Mesenchymal stem cell (in vitro differentiated cells and primary cell): ENCODE data around the gene GCK.
A peak's percentile ranks its signal among the peaks of the same experiment; 100 is the strongest.

ENCODE experiments used
- DNase-seq: peaks from one replicate; pipeline ENCODE4 v3.0.0-alpha.2; 2013
- H2AFZ ChIP-seq: one replicate; pipeline ENCODE4 v1.6.1; 2013; ENCODE audit warnings: low read depth, mild to moderate bottlenecking, control low read depth, inconsistent platforms, low read length, moderate library complexity
- H2AK5ac ChIP-seq: 2 replicates; pipeline ENCODE4 v1.6.1; 2013; ENCODE audit warnings: low read length, moderate library complexity, mild to moderate bottlenecking, inconsistent platforms; ENCODE audit not compliant: severe bottlenecking
- H2BK120ac ChIP-seq: one replicate; pipeline ENCODE4 v1.6.1; 2013; ENCODE audit warnings: low read depth, mild to moderate bottlenecking, inconsistent platforms, low read length, moderate library complexity
- H2BK12ac ChIP-seq, 2 experiments: one replicate each; pipeline ENCODE4 v1.6.1; 2013; ENCODE audit warnings: inconsistent platforms in 2 of 2, low read length in 2 of 2, mild to moderate bottlenecking in 2 of 2, moderate library complexity in 2 of 2, control low read depth in 1 of 2
- H2BK15ac ChIP-seq: one replicate; pipeline ENCODE4 v1.6.1; 2013; ENCODE audit warnings: mild to moderate bottlenecking, low read depth, inconsistent platforms; ENCODE audit not compliant: poor library complexity, severe bottlenecking
- H2BK5ac ChIP-seq: 2 replicates; pipeline ENCODE4 v1.6.1; 2013; ENCODE audit warnings: low read depth, mild to moderate bottlenecking, low read length, control low read depth, inconsistent platforms; ENCODE audit not compliant: poor library complexity, severe bottlenecking
- H3K14ac ChIP-seq, 2 experiments: one replicate each; pipeline ENCODE4 v1.6.1; 2013; ENCODE audit warnings: inconsistent platforms in 2 of 2, low read length in 2 of 2, control low read depth in 1 of 2, mild to moderate bottlenecking in 1 of 2, moderate library complexity in 1 of 2
- H3K18ac ChIP-seq, 2 experiments: one replicate each; pipeline ENCODE4 v1.6.1; 2013; ENCODE audit warnings: inconsistent platforms in 2 of 2, low read length in 2 of 2, control low read depth in 1 of 2, low read depth in 1 of 2, mild to moderate bottlenecking in 1 of 2
- H3K23ac ChIP-seq, 2 experiments: one replicate each; pipeline ENCODE4 v1.6.1; 2013; ENCODE audit warnings: inconsistent platforms in 2 of 2, low read length in 2 of 2, mild to moderate bottlenecking in 2 of 2, moderate library complexity in 2 of 2, control low read depth in 1 of 2
- H3K27ac ChIP-seq: 2 replicates; pipeline ENCODE4 v1.5.1; 2013; ENCODE audit warnings: mild to moderate bottlenecking, moderate library complexity, low read length, control low read depth, inconsistent platforms; ENCODE audit not compliant: poor library complexity, severe bottlenecking
- H3K27me3 ChIP-seq, 2 experiments: 2 replicates each; pipeline versions ENCODE4 v1.6.1 to v1.7.0; 2013; ENCODE audit warnings: low read length in 2 of 2, mild to moderate bottlenecking in 2 of 2, moderate library complexity in 2 of 2, control low read depth in 1 of 2, inconsistent platforms in 1 of 2; ENCODE audit not compliant: control insufficient read depth in 1 of 2, insufficient read depth in 1 of 2
- H3K36me3 ChIP-seq, 2 experiments: 2 replicates each; pipeline versions ENCODE4 v1.6.1 to v1.7.0; 2013; ENCODE audit warnings: low read length in 2 of 2, control low read depth in 1 of 2, inconsistent platforms in 1 of 2, low read depth in 1 of 2, mild to moderate bottlenecking in 1 of 2; ENCODE audit not compliant: insufficient read depth in 2 of 2, control insufficient read depth in 1 of 2
- H3K4ac ChIP-seq, 2 experiments: one replicate each; pipeline ENCODE4 v1.6.1; 2013; ENCODE audit warnings: inconsistent platforms in 2 of 2, low read length in 2 of 2, mild to moderate bottlenecking in 2 of 2, moderate library complexity in 2 of 2, control low read depth in 1 of 2, low read depth in 1 of 2
- H3K4me1 ChIP-seq: 2 replicates; pipeline ENCODE4 v1.6.1; 2013; ENCODE audit warnings: low read depth, low read length, control low read depth; ENCODE audit not compliant: control insufficient read depth, insufficient read depth
- H3K4me2 ChIP-seq: 2 replicates; pipeline ENCODE4 v1.6.1; 2013; ENCODE audit warnings: low read length, mild to moderate bottlenecking, inconsistent platforms; ENCODE audit not compliant: poor library complexity, severe bottlenecking
- H3K4me3 ChIP-seq, 2 experiments: 2 replicates each; pipeline versions ENCODE4 v1.5.1 to v1.7.0; 2013; ENCODE audit warnings: low read length in 2 of 2, mild to moderate bottlenecking in 2 of 2, control low read depth in 1 of 2, low read depth in 1 of 2; ENCODE audit not compliant: insufficient read depth in 1 of 2
- H3K79me1 ChIP-seq: replicated peaks from 2 replicates; pipeline ENCODE4 v1.6.1; 2013; ENCODE audit warnings: mild to moderate bottlenecking, control low read depth, low read length, inconsistent platforms; ENCODE audit not compliant: poor library complexity, severe bottlenecking
- H3K9ac ChIP-seq: 2 replicates; pipeline ENCODE4 v1.7.0; 2013; ENCODE audit warnings: mild to moderate bottlenecking, low read length, moderate library complexity
- H3K9me3 ChIP-seq: 2 replicates; pipeline ENCODE4 v1.7.0; 2013; ENCODE audit warnings: mild to moderate bottlenecking, low read length; ENCODE audit not compliant: control insufficient read depth
- H4K8ac ChIP-seq: one replicate; pipeline ENCODE4 v1.6.1; 2013; ENCODE audit warnings: inconsistent platforms, mild to moderate bottlenecking, low read length, moderate library complexity
- H4K91ac ChIP-seq: one replicate; pipeline ENCODE4 v1.6.1; 2013; ENCODE audit warnings: mild to moderate bottlenecking, low read length, inconsistent platforms
- WGBS: methylation state at CpG from one replicate; pipeline ENCODE4 v1.1.7; 2013; ENCODE audit warnings: mixed read lengths; 5-methylcytosine and 5-hydroxymethylcytosine counted together

The GCK gene

GRCh38 chr7:44141221-44141850 lies 47.9 kb downstream of the GCK start, which contains the start of gene MYL7:
Gene MYL7, minus strand, starts transcription at chr7:44141332. Its CDS starts 27 bp downstream, at chr7:44141305.
- H3K36me3 ChIP-seq, result no peaks in the 10 kb centered on the region

GRCh38 chr7:44140341-44140740 lies 48.9 kb downstream of the GCK start:
- Histone ChIP-seq H3K9me3 (no peaks in the 10 kb centered on the region), H3K18ac (no peak overlapping the region), H3K4me2 (no peak overlapping the region), H3K14ac (peak overlapping the region in 1 of 2 experiments; percentile 48), H3K4ac (no peak overlapping the region), H3K36me3 (no peaks in the 10 kb centered on the region), H4K8ac (no peak overlapping the region), H2BK120ac (no peak overlapping the region), H2AK5ac (no peak overlapping the region), H2BK15ac (peak overlapping the region; percentile 41), H2BK12ac (no peak overlapping the region), H2AFZ (no peak overlapping the region), H3K79me1 (no peaks in the 10 kb centered on the region), H3K4me1 (peaks cover 4% of the 10 kb centered on the region), H3K4me3 (no peak overlapping the region), H4K91ac (no peak overlapping the region), H2BK5ac (no peak overlapping the region), H3K23ac (no peak overlapping the region), H3K27me3 (peaks cover 12 to 18% of the 10 kb centered on the region in 2 experiments), H3K27ac (no peak overlapping the region), H3K9ac (no peak overlapping the region)
- WGBS, result 83% methylated on average over 9 of the region's 10 CpGs
- no peak for DNase-seq

More at GRCh38 chr7:44141221-44141850, 47.9 kb downstream of the GCK start, which contains the start of gene MYL7:
- Histone ChIP-seq H3K9ac (no peak within 1 kb of the TSS), H3K4ac (no peak within 1 kb of the TSS), H3K27ac (no peak within 1 kb of the TSS), H4K8ac (no peak within 1 kb of the TSS), H3K18ac (no peak within 1 kb of the TSS), H3K4me3 (no peak within 1 kb of the TSS), H3K4me1 (peaks cover 13% of the 10 kb centered on the region), H3K14ac (peak within 1 kb of the TSS in 1 of 2 experiments; percentile 48), H2BK12ac (no peak within 1 kb of the TSS), H3K9me3 (no peaks in the 10 kb centered on the region), H3K23ac (no peak within 1 kb of the TSS), H2BK5ac (no peak within 1 kb of the TSS), H3K4me2 (no peak within 1 kb of the TSS), H2BK120ac (no peak within 1 kb of the TSS), H3K79me1 (no peaks in the 10 kb centered on the region), H2AK5ac (no peak within 1 kb of the TSS), H2BK15ac (peak within 1 kb of the TSS; percentile 44), H2AFZ (no peak within 1 kb of the TSS), H4K91ac (no peak within 1 kb of the TSS), H3K27me3 (peaks cover 18 to 24% of the 10 kb centered on the region in 2 experiments)
- DNase-seq, result no peak
- WGBS, result 54% methylated on average over 6 of the region's 6 CpGs

GRCh38 chr7:44139311-44140010 lies 49.8 kb downstream of the GCK start:
- Histone ChIP-seq H2BK12ac (no peak overlapping the region), H3K9me3 (no peaks in the 10 kb centered on the region), H3K4me2 (no peak overlapping the region), H2AFZ (no peak overlapping the region), H3K9ac (no peak overlapping the region), H3K27ac (no peak overlapping the region), H4K91ac (no peak overlapping the region), H3K18ac (no peak overlapping the region), H2BK5ac (no peak overlapping the region), H4K8ac (no peak overlapping the region), H3K36me3 (no peaks in the 10 kb centered on the region), H3K23ac (peak overlapping the region in 1 of 2 experiments; percentile 37), H2BK15ac (peak overlapping the region; percentile 9), H3K4me3 (no peak overlapping the region), H2BK120ac (no peak overlapping the region), H3K27me3 (peaks cover 3 to 10% of the 10 kb centered on the region in 2 experiments), H3K79me1 (no peaks in the 10 kb centered on the region), H3K4me1 (peaks cover 2% of the 10 kb centered on the region), H2AK5ac (no peak overlapping the region), H3K14ac (peak overlapping the region in 1 of 2 experiments; percentile 38), H3K4ac (no peak overlapping the region)
- WGBS, result 88% methylated on average over 12 of the region's 14 CpGs
- no peak for DNase-seq

- H3K4me3 ChIP-seq, result no peak overlapping the region
- no peak overlapping the region for H2BK5ac ChIP-seq
- no peak overlapping the region for H2BK12ac ChIP-seq
- H2AFZ ChIP-seq, result no peak overlapping the region
- H4K8ac ChIP-seq, result no peak overlapping the region
- peaks cover 0 to 11% of the 10 kb centered on the region in 2 experiments for H3K27me3 ChIP-seq
- peaks cover 2% of the 10 kb centered on the region for H3K4me1 ChIP-seq
- H4K91ac ChIP-seq, result no peak overlapping the region
- no peak overlapping the region for H2BK120ac ChIP-seq
- no peak overlapping the region for H3K27ac ChIP-seq
- no peaks in the 10 kb centered on the region for H3K9me3 ChIP-seq
- no peak overlapping the region for H2BK15ac ChIP-seq
- no peak overlapping the region for H3K9ac ChIP-seq
- no peak overlapping the region for H2AK5ac ChIP-seq
- WGBS, result 86% methylated on average over 8 of the region's 8 CpGs
- no peak overlapping the region for H3K4me2 ChIP-seq
- no peaks in the 10 kb centered on the region for H3K36me3 ChIP-seq
- H3K18ac ChIP-seq, result no peak overlapping the region
- no peak overlapping the region for H3K23ac ChIP-seq
- no peak overlapping the region for H3K14ac ChIP-seq
- H3K79me1 ChIP-seq, result no peaks in the 10 kb centered on the region
- DNase-seq, result no peak
- no peak overlapping the region for H3K4ac ChIP-seq
Observed at GRCh38 chr7:44138698-44139097, 50.5 kb downstream of the GCK start.
